ENCODE results near the gene LAMA3.

The LAMA3 gene

DNA sequence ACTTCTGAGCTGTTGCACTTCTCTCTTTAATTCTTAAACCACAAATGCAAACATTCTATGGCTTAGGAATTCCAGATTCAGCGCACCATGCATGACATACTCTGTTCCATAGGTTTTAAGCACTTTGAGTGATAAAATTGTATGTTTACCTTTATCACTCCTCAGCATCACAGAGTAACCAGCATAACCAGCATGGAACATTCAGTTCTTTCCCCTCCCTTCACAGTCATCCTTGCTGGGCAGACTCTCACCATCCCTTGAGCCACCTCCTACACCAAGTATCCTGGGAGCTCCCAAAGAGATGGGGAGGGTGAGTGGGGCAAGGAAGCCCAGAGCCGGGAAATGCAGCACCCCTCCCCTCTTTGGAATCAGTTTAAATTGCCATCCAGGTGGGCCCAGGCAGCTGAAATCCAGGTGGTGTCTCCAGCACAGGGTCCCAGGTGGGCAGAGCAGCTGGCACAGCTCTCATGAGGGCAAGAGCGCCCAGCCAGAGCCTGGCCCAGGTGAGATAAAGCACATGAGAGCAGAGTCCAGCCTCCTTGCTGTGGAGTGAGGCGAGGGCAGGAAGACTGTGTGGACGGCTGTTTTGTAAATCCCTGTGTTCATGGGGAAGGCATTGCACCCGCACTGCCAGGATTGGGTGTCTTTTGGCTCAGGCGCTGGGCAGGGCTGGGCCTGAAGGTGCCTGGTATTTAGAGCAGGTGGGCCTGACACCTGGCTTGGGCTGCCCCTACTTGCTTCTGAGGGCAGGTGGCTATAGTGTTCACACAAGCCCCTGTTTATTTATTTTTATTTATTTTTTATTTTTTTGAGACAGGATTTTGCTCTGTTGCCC is 36.8 kb downstream of the LAMA3 start:
- H2BK120ac ChIP-seq (ENCODE audit: low read depth, low read length), result no peak overlapping the region
- WGBS, result 77% methylated on average over 7 of the region's 7 CpGs
- no peak overlapping the region for H4K8ac ChIP-seq (ENCODE audit: low read length)
- no peak overlapping the region for H4K91ac ChIP-seq (ENCODE audit: low read length)
- H3K27me3 ChIP-seq (ENCODE audit: control insufficient read depth in 1 of 2, insufficient read depth in 1 of 2, low read length in 2 of 2), result no peaks in the 10 kb centered on the region
- H3K14ac ChIP-seq (ENCODE audit: low read length in 2 of 2), result peak overlapping the region in 1 of 2 experiments; percentile 48
- no peak overlapping the region for H2AK5ac ChIP-seq (ENCODE audit: low read length, severe bottlenecking)
- H3K9ac ChIP-seq (ENCODE audit: low read length), result no peak overlapping the region
- H3K4me2 ChIP-seq (ENCODE audit: low read length, poor library complexity, severe bottlenecking), result no peak overlapping the region
- H3K27ac ChIP-seq (ENCODE audit: low read length, poor library complexity, severe bottlenecking), result no peak overlapping the region
- no peak overlapping the region for H2AFZ ChIP-seq (ENCODE audit: low read depth, low read length)
- no peaks in the 10 kb centered on the region for H3K9me3 ChIP-seq (ENCODE audit: control insufficient read depth, low read length)
- peak overlapping the region in 1 of 2 experiments; percentile 23 for H2BK12ac ChIP-seq (ENCODE audit: low read length in 2 of 2)
- H2BK15ac ChIP-seq (ENCODE audit: low read depth, poor library complexity, severe bottlenecking), result no peak overlapping the region
- H3K79me1 ChIP-seq (replicated peaks; ENCODE audit: low read length, poor library complexity, severe bottlenecking), result no peaks in the 10 kb centered on the region
- peaks cover 8% of the 10 kb centered on the region for H3K4me1 ChIP-seq (ENCODE audit: control insufficient read depth, insufficient read depth, low read depth, low read length)
- H3K4me3 ChIP-seq (ENCODE audit: insufficient read depth in 1 of 2, low read depth in 1 of 2, low read length in 2 of 2), result no peak overlapping the region
- H2BK5ac ChIP-seq (ENCODE audit: low read depth, low read length, poor library complexity, severe bottlenecking), result no peak overlapping the region
- no peak overlapping the region for H3K4ac ChIP-seq (ENCODE audit: low read depth in 1 of 2, low read length in 2 of 2)
- H3K23ac ChIP-seq (ENCODE audit: low read length in 2 of 2), result no peak overlapping the region
- H3K36me3 ChIP-seq (ENCODE audit: control insufficient read depth in 1 of 2, insufficient read depth in 2 of 2, low read depth in 1 of 2, low read length in 2 of 2), result peaks cover 3% of the 10 kb centered on the region in 2 experiments
- H3K18ac ChIP-seq (ENCODE audit: low read depth in 1 of 2, low read length in 2 of 2), result peak overlapping the region in 1 of 2 experiments; percentile 22
- no peak for DNase-seq

DNA sequence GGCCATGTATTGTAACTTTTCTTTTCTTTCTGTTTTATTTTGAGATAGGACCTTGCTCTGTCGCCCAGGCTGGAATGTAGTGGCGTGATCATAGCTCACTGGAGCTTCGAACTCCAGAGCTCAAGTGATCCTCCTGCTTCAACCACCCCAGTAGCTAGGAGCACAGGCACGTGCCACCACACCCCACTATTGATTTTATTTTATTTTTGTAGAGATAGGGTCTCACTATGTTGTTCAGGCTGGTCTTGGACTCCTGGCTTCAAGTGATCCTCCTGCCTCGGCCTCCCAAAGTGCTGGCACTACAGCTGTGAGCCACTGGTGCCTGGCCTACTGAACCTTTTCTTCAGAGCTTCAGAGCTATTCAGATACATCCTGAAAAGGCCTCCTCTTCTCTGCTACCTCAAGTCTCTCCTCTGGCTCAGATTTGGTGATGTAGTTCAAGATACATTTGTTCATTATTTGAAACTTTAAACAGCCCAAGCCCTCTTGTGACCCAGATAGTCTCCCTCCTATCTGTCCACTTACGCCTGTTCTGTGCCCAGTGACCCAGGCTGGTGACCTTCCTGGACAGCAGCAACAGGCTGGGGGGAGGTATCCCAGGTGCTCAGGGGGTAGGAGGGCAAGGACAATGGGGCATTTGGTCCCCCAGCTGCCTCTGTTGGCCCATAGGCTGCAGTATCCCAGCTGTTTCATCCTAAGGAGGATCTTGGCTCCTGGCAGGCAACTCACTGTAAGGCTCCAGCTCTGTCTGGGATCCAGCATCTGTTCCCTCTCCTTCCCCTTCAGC is 38.6 kb downstream of the LAMA3 start:
- H2BK12ac ChIP-seq (ENCODE audit: low read length in 2 of 2), result no peak overlapping the region
- H4K91ac ChIP-seq (ENCODE audit: low read length), result no peak overlapping the region
- no peak overlapping the region for H2AFZ ChIP-seq (ENCODE audit: low read depth, low read length)
- no peak overlapping the region for H3K27ac ChIP-seq (ENCODE audit: low read length, poor library complexity, severe bottlenecking)
- no peaks in the 10 kb centered on the region for H3K79me1 ChIP-seq (replicated peaks; ENCODE audit: low read length, poor library complexity, severe bottlenecking)
- no peak overlapping the region for H2BK120ac ChIP-seq (ENCODE audit: low read depth, low read length)
- no peak overlapping the region for H3K4me2 ChIP-seq (ENCODE audit: low read length, poor library complexity, severe bottlenecking)
- H2BK5ac ChIP-seq (ENCODE audit: low read depth, low read length, poor library complexity, severe bottlenecking), result no peak overlapping the region
- no peak overlapping the region for H3K4me3 ChIP-seq (ENCODE audit: insufficient read depth in 1 of 2, low read depth in 1 of 2, low read length in 2 of 2)
- H3K4me1 ChIP-seq (ENCODE audit: control insufficient read depth, insufficient read depth, low read depth, low read length), result peaks cover 8% of the 10 kb centered on the region
- no peak overlapping the region for H3K4ac ChIP-seq (ENCODE audit: low read depth in 1 of 2, low read length in 2 of 2)
- no peak overlapping the region for H2AK5ac ChIP-seq (ENCODE audit: low read length, severe bottlenecking)
- no peak overlapping the region for H3K18ac ChIP-seq (ENCODE audit: low read depth in 1 of 2, low read length in 2 of 2)
- H2BK15ac ChIP-seq (ENCODE audit: low read depth, poor library complexity, severe bottlenecking), result no peak overlapping the region
- DNase-seq, result no peak
- peaks cover 3 to 6% of the 10 kb centered on the region in 2 experiments for H3K36me3 ChIP-seq (ENCODE audit: control insufficient read depth in 1 of 2, insufficient read depth in 2 of 2, low read depth in 1 of 2, low read length in 2 of 2)
- no peaks in the 10 kb centered on the region for H3K27me3 ChIP-seq (ENCODE audit: control insufficient read depth in 1 of 2, insufficient read depth in 1 of 2, low read length in 2 of 2)
- no peaks in the 10 kb centered on the region for H3K9me3 ChIP-seq (ENCODE audit: control insufficient read depth, low read length)
- H3K14ac ChIP-seq (ENCODE audit: low read length in 2 of 2), result no peak overlapping the region
- no peak overlapping the region for H3K23ac ChIP-seq (ENCODE audit: low read length in 2 of 2)
- 100% methylated on average over 2 of the region's 6 CpGs for WGBS
- H3K9ac ChIP-seq (ENCODE audit: low read length), result no peak overlapping the region
- H4K8ac ChIP-seq (ENCODE audit: low read length), result no peak overlapping the region

DNA sequence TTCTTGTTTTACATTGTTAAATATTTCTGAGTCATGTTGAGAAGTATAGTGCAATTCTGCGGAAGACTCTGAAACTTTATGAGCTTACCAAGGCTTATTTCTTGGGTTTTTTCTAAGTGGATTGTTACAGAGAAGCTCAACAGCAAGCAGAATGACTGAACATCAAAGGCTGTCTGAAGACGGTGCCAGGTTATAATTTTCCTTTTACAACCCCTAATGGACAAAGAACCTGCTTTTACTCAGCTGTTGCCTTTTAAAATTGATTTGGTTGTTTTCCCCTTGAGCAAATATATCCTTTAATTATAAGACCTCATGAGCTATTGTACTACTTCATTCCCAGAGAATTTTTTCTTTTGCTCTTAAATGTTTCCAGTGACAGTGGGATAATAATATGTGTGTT is 41.6 kb downstream of the LAMA3 start:
- Histone ChIP-seq H3K23ac (ENCODE audit: low read length in 2 of 2) (no peak overlapping the region), H3K18ac (ENCODE audit: low read depth in 1 of 2, low read length in 2 of 2) (no peak overlapping the region), H3K4me2 (ENCODE audit: low read length, poor library complexity, severe bottlenecking) (no peak overlapping the region), H2BK12ac (ENCODE audit: low read length in 2 of 2) (no peak overlapping the region), H3K4ac (ENCODE audit: low read depth in 1 of 2, low read length in 2 of 2) (no peak overlapping the region), H2BK15ac (ENCODE audit: low read depth, poor library complexity, severe bottlenecking) (no peak overlapping the region), H3K9ac (ENCODE audit: low read length) (no peak overlapping the region), H2AK5ac (ENCODE audit: low read length, severe bottlenecking) (no peak overlapping the region), H3K14ac (ENCODE audit: low read length in 2 of 2) (no peak overlapping the region), H3K36me3 (ENCODE audit: control insufficient read depth in 1 of 2, insufficient read depth in 2 of 2, low read depth in 1 of 2, low read length in 2 of 2) (peaks cover 3 to 11% of the 10 kb centered on the region in 2 experiments), H4K8ac (ENCODE audit: low read length) (no peak overlapping the region), H2AFZ (ENCODE audit: low read depth, low read length) (no peak overlapping the region), H3K9me3 (ENCODE audit: control insufficient read depth, low read length) (no peaks in the 10 kb centered on the region), H3K27me3 (ENCODE audit: control insufficient read depth in 1 of 2, insufficient read depth in 1 of 2, low read length in 2 of 2) (no peaks in the 10 kb centered on the region), H3K79me1 (replicated peaks; ENCODE audit: low read length, poor library complexity, severe bottlenecking) (no peaks in the 10 kb centered on the region), H3K27ac (ENCODE audit: low read length, poor library complexity, severe bottlenecking) (no peak overlapping the region), H2BK5ac (ENCODE audit: low read depth, low read length, poor library complexity, severe bottlenecking) (no peak overlapping the region), H4K91ac (ENCODE audit: low read length) (no peak overlapping the region), H3K4me1 (ENCODE audit: control insufficient read depth, insufficient read depth, low read depth, low read length) (peaks cover 16% of the 10 kb centered on the region), H3K4me3 (ENCODE audit: insufficient read depth in 1 of 2, low read depth in 1 of 2, low read length in 2 of 2) (no peak overlapping the region), H2BK120ac (ENCODE audit: low read depth, low read length) (no peak overlapping the region)
- 72% methylated on average over 2 of the region's 2 CpGs for WGBS
- DNase-seq, result no peak

DNA sequence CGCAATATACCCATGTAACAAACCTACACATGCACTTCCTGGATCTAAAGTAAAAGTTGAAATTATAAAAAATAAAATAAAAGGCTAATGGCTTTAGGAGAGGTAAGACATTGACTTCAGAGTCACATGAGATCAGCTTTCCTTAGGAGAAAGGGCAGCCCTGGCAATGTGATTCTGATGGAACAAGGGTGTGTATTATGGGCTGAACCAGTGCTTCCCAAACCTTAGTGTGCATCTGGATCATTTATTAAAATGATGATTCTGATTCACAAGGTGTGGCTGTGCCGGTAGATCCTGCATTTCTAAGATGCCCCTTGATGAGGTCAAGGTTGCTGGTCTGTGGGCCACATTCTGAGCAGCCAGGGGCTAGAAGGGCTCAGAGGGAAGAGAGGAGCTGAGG is 42.6 kb downstream of the LAMA3 start:
- H3K23ac ChIP-seq (ENCODE audit: low read length in 2 of 2), result no peak overlapping the region
- WGBS, result 100% methylated on average over 1 of the region's 2 CpGs
- no peaks in the 10 kb centered on the region for H3K79me1 ChIP-seq (replicated peaks; ENCODE audit: low read length, poor library complexity, severe bottlenecking)
- no peak overlapping the region for H3K9ac ChIP-seq (ENCODE audit: low read length)
- DNase-seq, result no peak
- H2AK5ac ChIP-seq (ENCODE audit: low read length, severe bottlenecking), result no peak overlapping the region
- H3K27me3 ChIP-seq (ENCODE audit: control insufficient read depth in 1 of 2, insufficient read depth in 1 of 2, low read length in 2 of 2), result no peaks in the 10 kb centered on the region
- peaks cover 13% of the 10 kb centered on the region for H3K4me1 ChIP-seq (ENCODE audit: control insufficient read depth, insufficient read depth, low read depth, low read length)
- no peak overlapping the region for H3K18ac ChIP-seq (ENCODE audit: low read depth in 1 of 2, low read length in 2 of 2)
- H3K4me3 ChIP-seq (ENCODE audit: insufficient read depth in 1 of 2, low read depth in 1 of 2, low read length in 2 of 2), result no peak overlapping the region
- H2BK120ac ChIP-seq (ENCODE audit: low read depth, low read length), result no peak overlapping the region
- H3K4ac ChIP-seq (ENCODE audit: low read depth in 1 of 2, low read length in 2 of 2), result no peak overlapping the region
- H2BK15ac ChIP-seq (ENCODE audit: low read depth, poor library complexity, severe bottlenecking), result no peak overlapping the region
- H3K9me3 ChIP-seq (ENCODE audit: control insufficient read depth, low read length), result no peaks in the 10 kb centered on the region
- H3K4me2 ChIP-seq (ENCODE audit: low read length, poor library complexity, severe bottlenecking), result no peak overlapping the region
- H2BK12ac ChIP-seq (ENCODE audit: low read length in 2 of 2), result no peak overlapping the region
- no peak overlapping the region for H3K27ac ChIP-seq (ENCODE audit: low read length, poor library complexity, severe bottlenecking)
- H2BK5ac ChIP-seq (ENCODE audit: low read depth, low read length, poor library complexity, severe bottlenecking), result no peak overlapping the region
- H3K36me3 ChIP-seq (ENCODE audit: control insufficient read depth in 1 of 2, insufficient read depth in 2 of 2, low read depth in 1 of 2, low read length in 2 of 2), result peaks cover 0 to 11% of the 10 kb centered on the region in 2 experiments
- H4K91ac ChIP-seq (ENCODE audit: low read length), result no peak overlapping the region
- no peak overlapping the region for H4K8ac ChIP-seq (ENCODE audit: low read length)
- H3K14ac ChIP-seq (ENCODE audit: low read length in 2 of 2), result no peak overlapping the region
- H2AFZ ChIP-seq (ENCODE audit: low read depth, low read length), result no peak overlapping the region
